Gastrocnemius medialis (tissue), 4 donors: ENCODE measurements around the gene COG6. TPM values are rescaled to one million over a fixed set of nuclear protein-coding genes. Genes with fewer than 3 reads are reported as not detected.

Source experiments
- ATAC-seq, 2 donors: fragments of 150-250 bp; one replicate each; pipeline ENCODE4 v1.9.1; 2016
- DNase-seq, 2 donors: peaks; one replicate each; pipeline ENCODE4 v3.0.0-alpha.2; 2019
- H3K27ac ChIP-seq, 4 donors: fragments of 200-600 bp; sonication (generic); 1 replicate in 1 of 4; 2 replicates in 3 of 4; pipeline ENCODE4 v1.5.1; 2016 to 2018; ENCODE audit warnings: mild to moderate bottlenecking in 2 of 4, moderate library complexity in 1 of 4
- H3K27me3 ChIP-seq, 3 donors: fragments of 200-600 bp; sonication (generic) in 2 of 3; 1 replicate in 1 of 3; 2 replicates in 2 of 3; pipeline versions ENCODE4 v1.5.1 to v1.6.0; 2016 to 2019; ENCODE audit warnings: mild to moderate bottlenecking in 1 of 3, moderate library complexity in 1 of 3
- H3K36me3 ChIP-seq, 2 donors: fragments of 200-600 bp; sonication (generic) in 1 of 2; one replicate each; pipeline ENCODE4 v1.5.1; 2017 to 2018
- H3K4me1 ChIP-seq, 2 donors: fragments of 200-600 bp; sonication (generic) in 1 of 2; one replicate each; pipeline ENCODE4 v1.5.1; 2016 to 2017; ENCODE audit warnings: mild to moderate bottlenecking in 2 of 2
- H3K4me3 ChIP-seq, 4 donors: fragments of 200-600 bp; sonication (generic) in 3 of 4; 1 replicate in 1 of 4; 2 replicates in 3 of 4; pipeline ENCODE4 v1.5.1; 2016 to 2019; ENCODE audit warnings: mild to moderate bottlenecking in 2 of 4
- H3K9me3 ChIP-seq, 3 donors: fragments of 200-600 bp; sonication (generic) in 2 of 3; 1 replicate in 1 of 3; 2 replicates in 2 of 3; pipeline ENCODE4 v1.5.1; 2016 to 2019
- POLR2A ChIP-seq, 2 donors: fragments of 450-650 bp; IDR thresholded peaks; one replicate each; pipeline ENCODE4 v1.6.1; 2017; ENCODE audit warnings: antibody characterized with exemption in 2 of 2, mild to moderate bottlenecking in 2 of 2, moderate library complexity in 2 of 2
- in situ Hi-C, 4 donors: fragments of 200-750 bp; cut with MboI; loops; one replicate each; pipeline versions ENCODE4 v1.15.0 to v1.8.0; 2017; ENCODE audit warnings: low sequenced_read_pairs in 4 of 4
- intact Hi-C: fragments of 100-400 bp; cut with DNase I; formaldehyde crosslinking; loops from one replicate; pipeline ENCODE4 v1.15.1; 2023; ENCODE audit warnings: low total_unique reads
- total RNA-seq, 4 donors: library from RNA; depleted of rRNA; stranded (reverse); fragments of >200 nt; gene quantifications; one replicate each; pipeline versions ENCODE4 v1.1.0 to v1.2.3, GENCODE V29; 2016
- TF ChIP-seq, protein P1 (sequence below), 5 experiments: fragments of 450-650 bp in 3 of 5; fragments of 200-600 bp in 2 of 5; sonication (generic) in 2 of 5; IDR thresholded peaks in 4 of 5; conservative IDR thresholded peaks in 1 of 5; 1 replicate in 4 of 5; 2 replicates in 1 of 5; pipeline ENCODE4 v1.5.1; 2016 to 2019; ENCODE audit warnings: antibody characterized with exemption in 5 of 5, mild to moderate bottlenecking in 3 of 5, moderate library complexity in 3 of 5

Gene COG6
- total RNA-seq, 4 donors from 2014 or later, result 5.4 to 13.5 (median 7.1) TPM

DNA sequence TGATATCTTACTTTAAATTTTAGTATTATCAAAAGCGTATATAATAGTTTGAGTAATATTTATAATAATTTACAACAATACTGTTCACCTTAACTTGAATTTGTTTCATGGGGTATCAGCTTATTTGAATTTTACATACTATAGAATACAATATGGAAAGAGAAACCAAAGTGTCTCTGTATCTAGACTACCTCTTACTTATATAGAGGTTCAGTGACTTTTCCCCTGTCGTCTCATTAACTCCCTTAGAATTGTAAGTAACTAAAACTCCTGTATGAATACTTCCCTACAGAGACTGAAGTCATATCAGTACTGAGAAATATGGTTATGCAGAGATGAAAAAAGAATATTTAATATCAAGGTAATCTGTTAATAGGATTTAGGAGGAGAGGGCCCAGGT is 26.8 kb downstream of the COG6 start:
- no peaks in the 10 kb centered on the region for H3K9me3 ChIP-seq
- in situ Hi-C loops (loop anchor here in 1 of 4 donors (25.0 kb wide), 1 partner anchor 1005 kb away; no protein-coding TSS in a partner anchor), intact Hi-C loops (no loop called here)
- ATAC-seq (no peak), DNase-seq (no peak)
- no peaks in the 10 kb centered on the region for H3K27me3 ChIP-seq
- TF ChIP-seq, protein P1, sequence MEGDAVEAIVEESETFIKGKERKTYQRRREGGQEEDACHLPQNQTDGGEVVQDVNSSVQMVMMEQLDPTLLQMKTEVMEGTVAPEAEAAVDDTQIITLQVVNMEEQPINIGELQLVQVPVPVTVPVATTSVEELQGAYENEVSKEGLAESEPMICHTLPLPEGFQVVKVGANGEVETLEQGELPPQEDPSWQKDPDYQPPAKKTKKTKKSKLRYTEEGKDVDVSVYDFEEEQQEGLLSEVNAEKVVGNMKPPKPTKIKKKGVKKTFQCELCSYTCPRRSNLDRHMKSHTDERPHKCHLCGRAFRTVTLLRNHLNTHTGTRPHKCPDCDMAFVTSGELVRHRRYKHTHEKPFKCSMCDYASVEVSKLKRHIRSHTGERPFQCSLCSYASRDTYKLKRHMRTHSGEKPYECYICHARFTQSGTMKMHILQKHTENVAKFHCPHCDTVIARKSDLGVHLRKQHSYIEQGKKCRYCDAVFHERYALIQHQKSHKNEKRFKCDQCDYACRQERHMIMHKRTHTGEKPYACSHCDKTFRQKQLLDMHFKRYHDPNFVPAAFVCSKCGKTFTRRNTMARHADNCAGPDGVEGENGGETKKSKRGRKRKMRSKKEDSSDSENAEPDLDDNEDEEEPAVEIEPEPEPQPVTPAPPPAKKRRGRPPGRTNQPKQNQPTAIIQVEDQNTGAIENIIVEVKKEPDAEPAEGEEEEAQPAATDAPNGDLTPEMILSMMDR (IDR thresholded peaks at IDR 0.05 in 4 of 5, conservative IDR thresholded peaks at IDR 0.05 in 1 of 5), result no peak
- TF ChIP-seq POLR2A (IDR thresholded peaks at IDR 0.05), result no peak
- H3K4me1 ChIP-seq, result no peaks in the 10 kb centered on the region
- H3K36me3 ChIP-seq, result peaks cover 3 to 25% of the 10 kb centered on the region in 2 donors
- H3K27ac ChIP-seq, result no peak overlapping the region
- no peak overlapping the region for H3K4me3 ChIP-seq

DNA sequence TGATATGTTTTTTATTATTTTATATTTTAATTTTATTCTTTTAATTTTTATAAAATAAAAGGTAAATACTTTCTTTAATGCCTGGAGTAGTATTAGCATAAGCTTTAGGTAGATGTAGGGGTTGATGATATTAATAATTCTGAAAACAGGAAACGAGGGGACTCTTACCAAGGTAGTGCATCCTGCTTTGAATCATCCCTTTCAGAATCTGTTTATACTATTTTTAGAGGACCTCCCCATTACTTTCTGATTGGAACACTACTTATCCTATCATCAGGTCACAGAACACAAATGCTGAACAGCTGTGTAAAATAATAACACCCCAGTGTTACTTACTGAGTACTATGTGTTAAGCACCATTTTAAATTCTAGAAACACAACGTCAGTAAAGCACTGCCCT is 27.3 kb downstream of the COG6 start:
- intact Hi-C loops, result no loop called here
- no peaks in the 10 kb centered on the region for H3K4me1 ChIP-seq
- ATAC-seq, result no peak
- H3K9me3 ChIP-seq, result no peaks in the 10 kb centered on the region
- H3K36me3 ChIP-seq, result peaks cover 3 to 29% of the 10 kb centered on the region in 2 donors
- in situ Hi-C loops, result loop anchor here in 1 of 4 donors (25.0 kb wide), 1 partner anchor 1005 kb away; no protein-coding TSS in a partner anchor
- no peak overlapping the region for H3K27ac ChIP-seq
- no peak overlapping the region for H3K4me3 ChIP-seq
- DNase-seq, result no peak
- TF ChIP-seq POLR2A (IDR thresholded peaks at IDR 0.05), result no peak
- TF ChIP-seq, protein P1 (IDR thresholded peaks at IDR 0.05 in 4 of 5, conservative IDR thresholded peaks at IDR 0.05 in 1 of 5), result no peak
- no peaks in the 10 kb centered on the region for H3K27me3 ChIP-seq

DNA sequence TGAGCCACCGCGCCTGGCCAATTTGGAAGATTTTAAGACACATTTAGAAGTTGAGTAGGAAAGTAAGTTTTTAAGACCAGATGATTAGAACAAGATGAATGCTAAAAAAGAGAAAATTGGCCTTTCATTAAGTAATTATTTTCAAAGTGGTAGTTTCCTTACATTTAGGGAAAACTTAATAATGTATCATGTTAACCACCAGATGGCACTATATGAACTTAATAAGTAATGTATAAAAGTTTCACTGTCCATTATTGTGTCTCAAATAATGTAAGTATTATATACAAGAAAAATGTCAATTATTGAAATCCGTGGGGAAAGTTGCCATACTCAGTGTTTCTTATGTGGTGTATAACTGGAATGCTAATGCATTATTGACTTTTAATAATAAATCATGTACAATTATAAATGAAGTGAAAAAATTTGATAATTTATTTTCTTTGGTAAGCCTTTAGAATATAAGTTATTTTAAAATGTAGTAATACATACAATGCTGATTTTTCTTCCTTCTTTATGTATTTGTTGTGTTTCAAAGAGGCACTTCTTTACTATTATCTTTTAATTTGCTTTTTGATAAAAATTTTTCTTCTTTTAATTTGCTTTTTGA is 29.2 kb downstream of the COG6 start:
- TF ChIP-seq, protein P1 (IDR thresholded peaks at IDR 0.05 in 4 of 5, conservative IDR thresholded peaks at IDR 0.05 in 1 of 5), result peak in 4 of 5 experiments; percentile 24 to 50 (median 38)
- no peak for TF ChIP-seq POLR2A (IDR thresholded peaks at IDR 0.05)
- H3K4me1 ChIP-seq, result no peaks in the 10 kb centered on the region
- DNase-seq (no peak), ATAC-seq (no peak)
- H3K27ac ChIP-seq, result no peak overlapping the region
- in situ Hi-C loops (loop anchor here in 1 of 4 donors (25.0 kb wide), 1 partner anchor 1003 kb away; no protein-coding TSS in a partner anchor), intact Hi-C loops (loop anchor here (1.0 to 2.0 kb wide), 2 partner anchors 996 to 1093 kb away; no protein-coding TSS in a partner anchor)
- H3K36me3 ChIP-seq, result peaks cover 3 to 36% of the 10 kb centered on the region in 2 donors
- H3K9me3 ChIP-seq, result no peaks in the 10 kb centered on the region
- H3K27me3 ChIP-seq, result no peaks in the 10 kb centered on the region
- no peak overlapping the region for H3K4me3 ChIP-seq

DNA sequence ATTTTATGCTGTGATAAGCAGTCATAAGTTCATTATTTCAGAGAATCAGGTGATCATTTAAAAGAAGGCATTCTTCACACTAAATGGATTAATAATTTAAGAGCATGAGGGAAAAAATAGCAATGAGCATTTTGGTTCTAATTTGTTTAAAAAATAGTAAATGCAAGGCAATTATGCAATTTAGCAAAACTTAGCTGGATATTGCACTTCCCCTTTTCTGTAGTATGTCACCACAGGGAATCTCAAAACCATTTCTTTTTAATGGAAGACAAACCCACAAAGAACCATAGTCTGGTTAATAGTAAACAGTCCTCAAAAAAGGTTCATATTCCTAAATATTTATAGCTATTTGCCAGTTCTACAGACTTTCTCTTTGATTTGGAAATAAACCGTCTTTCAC is 30.2 kb downstream of the COG6 start:
- intact Hi-C loops (loop anchor here (2.0 kb wide), 1 partner anchor 995 kb away; no protein-coding TSS in a partner anchor), in situ Hi-C loops (loop anchor here in 1 of 4 donors (25.0 kb wide), 1 partner anchor 1002 kb away; no protein-coding TSS in a partner anchor)
- no peak for DNase-seq
- ATAC-seq, result no peak
- Histone ChIP-seq H3K36me3 (peaks cover 0 to 30% of the 10 kb centered on the region in 2 donors), H3K4me3 (no peak overlapping the region), H3K4me1 (no peaks in the 10 kb centered on the region), H3K27me3 (no peaks in the 10 kb centered on the region), H3K27ac (no peak overlapping the region), H3K9me3 (no peaks in the 10 kb centered on the region)
- no peak for TF ChIP-seq POLR2A (IDR thresholded peaks at IDR 0.05)
- TF ChIP-seq, protein P1 (IDR thresholded peaks at IDR 0.05 in 4 of 5, conservative IDR thresholded peaks at IDR 0.05 in 1 of 5), result no peak
